Embryonic facial prominence (tissue), 1 donor: ENCODE data around the gene FCRL1.

Experiments used
- DNase-seq: peaks from one replicate; pipeline ENCODE4 v3.0.0-alpha.2; 2016; ENCODE audit errors: extremely low spot score

The FCRL1 gene

DNA sequence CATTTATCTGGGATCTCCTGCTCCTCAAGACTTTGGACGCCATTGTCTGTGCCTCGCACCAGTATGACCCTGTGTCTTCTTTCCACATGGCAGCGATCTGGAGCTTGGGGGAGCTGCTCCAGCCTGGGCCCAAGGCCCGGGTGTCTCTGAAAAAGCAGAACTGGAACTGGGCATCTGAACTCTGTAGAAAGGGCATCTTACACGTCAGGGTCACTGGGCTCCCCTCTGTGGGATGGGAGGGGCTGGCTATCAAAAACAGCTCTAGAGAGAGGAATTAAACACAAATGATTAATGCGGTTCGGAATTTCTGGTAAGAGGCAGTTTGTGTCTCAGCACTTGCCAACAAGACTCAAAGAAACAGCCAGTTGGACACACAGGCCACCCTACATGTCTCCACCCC lies 16.1 kb downstream of the FCRL1 start:
- DNase-seq = no peak

DNA sequence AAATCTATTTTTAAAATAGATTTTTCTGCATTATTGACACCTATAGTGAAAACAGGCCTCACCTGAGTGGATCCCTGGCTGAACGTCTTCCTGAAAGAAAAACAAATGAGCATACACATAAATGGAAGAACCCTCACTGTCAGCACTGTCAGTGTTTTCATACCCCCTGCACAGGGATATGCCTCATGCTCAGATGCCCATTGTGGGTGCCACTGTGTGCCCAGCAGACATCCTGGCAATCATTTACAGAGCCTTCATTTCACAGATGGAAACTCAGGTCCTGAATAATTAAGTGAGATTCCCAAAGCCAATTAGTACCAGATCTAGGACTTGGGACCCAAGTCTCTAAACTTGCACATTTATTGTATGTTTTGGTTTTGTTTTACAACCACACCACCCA lies 19.9 kb downstream of the FCRL1 start:
- DNase-seq = no peak

DNA sequence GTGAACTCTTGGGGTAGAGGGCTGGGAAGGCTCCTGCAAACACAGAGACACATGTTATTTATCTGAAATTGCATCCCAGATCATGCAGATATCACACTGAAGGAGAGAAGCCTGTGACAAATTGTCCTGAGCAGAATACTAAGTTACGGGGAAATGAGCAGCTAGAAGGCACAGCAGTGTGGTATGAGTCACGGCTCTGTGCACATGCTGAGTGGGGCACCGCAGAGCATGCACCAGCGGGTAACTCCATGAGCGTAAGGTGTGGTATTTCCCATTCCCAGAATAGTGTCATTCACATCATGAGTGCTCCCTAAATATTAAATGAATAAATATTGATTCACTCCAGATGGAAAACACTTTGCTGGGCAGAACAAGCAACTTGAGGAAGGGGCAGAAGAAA lies 21.7 kb downstream of the FCRL1 start:
- no peak for DNase-seq

DNA sequence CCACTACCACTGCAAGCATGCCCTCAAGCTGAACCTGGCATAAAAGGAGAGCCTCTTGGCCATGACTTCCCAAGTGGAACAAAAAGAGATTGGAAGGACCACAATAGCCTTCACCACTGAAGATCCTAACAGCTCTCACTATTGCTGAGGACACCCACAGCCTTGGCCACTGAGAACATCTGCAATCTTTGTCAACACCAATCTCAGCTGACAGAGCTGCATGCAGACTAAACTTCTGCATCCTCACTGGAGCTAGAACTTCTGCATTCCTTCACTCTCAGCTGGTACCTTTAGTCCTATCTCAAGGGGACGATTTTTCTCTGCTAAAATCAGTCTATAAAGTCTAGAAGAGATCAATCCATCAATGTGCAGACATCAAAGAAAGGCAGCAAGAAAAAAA lies 34.7 kb downstream of the FCRL1 start:
- DNase-seq = no peak

DNA sequence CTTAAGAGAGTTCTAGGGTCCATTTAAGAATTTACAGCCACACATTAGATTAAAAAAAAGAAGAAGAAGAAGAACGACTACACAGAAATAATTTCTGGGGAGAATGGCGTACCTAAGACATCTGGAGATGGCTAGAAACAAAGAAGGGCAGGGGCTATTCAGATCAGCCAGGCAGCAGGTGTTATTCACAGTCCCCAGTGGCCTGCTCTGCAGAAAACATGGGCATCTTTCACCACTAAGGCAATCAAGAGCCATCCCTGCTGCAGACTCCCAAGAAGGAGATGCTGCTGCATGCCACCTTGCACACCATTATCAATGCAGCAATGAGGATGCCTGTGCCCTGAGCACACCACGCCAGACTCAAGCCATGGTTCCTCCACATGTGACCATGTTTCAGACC lies 35.1 kb downstream of the FCRL1 start:
- DNase-seq = no peak

DNA sequence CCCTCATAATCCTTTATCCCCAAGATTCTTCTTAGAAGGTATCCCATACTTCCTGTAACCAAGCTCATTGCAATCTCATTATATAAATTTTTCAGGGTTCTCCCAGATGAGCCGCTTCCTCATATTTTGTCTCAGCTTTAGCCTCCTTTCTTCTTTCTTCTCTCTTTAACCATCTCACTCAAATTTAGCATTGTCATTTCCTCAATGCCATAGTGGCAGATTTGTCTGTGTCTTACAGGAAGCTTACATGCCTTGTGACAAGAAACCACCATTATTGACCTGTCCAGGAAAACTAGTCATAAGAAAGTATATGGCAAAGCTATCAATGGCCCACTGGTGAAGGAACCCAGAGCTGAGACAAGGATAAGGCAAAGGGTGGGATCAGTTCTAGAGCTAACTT lies 37.0 kb downstream of the FCRL1 start:
- no peak for DNase-seq

DNA sequence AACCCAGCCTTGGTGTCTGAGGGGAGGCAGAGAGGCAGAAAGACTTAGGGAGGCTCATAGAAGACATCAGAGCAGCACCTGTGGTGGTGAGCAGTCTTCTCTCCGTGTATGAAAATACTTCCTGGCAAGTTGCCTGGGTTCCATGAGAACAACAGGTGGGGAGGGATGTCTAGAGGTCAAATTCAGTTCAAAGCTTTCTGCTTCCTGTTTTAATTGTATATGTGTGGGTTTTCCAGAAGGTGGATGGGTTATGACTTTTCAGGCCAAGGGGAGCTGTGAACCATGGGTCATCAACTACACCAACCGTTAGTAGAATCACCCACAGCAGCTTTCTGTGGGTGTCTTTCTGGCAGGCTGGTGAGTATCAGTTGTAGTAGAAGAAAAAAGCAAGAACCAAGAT lies 38.9 kb downstream of the FCRL1 start:
- DNase-seq = no peak

DNA sequence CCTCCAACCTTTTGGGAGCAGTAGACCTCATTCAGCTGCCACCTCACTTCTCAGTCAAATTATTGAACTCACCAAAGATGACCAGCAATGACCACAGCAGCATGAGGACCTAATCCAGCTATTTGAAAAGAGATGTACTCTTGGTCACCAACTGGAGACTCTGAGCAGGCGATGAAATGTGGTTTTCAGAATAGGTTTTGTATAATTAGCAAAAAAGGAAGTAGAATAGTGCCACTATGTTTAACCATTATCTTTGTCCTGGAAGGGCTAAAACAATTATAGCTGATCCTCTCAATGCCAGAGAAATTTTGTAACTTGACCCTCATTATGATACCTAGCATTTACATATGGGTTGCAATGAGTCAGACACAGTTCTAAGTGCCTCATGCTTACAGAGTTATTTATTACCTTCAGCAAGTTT lies 42.9 kb downstream of the FCRL1 start, which contains the start of gene FCRL2:
Gene FCRL2, minus strand, starts transcription at position 162 of the 421 bp plus-strand sequence. Its CDS starts 59 bp downstream, at position 103.
- no peak for DNase-seq

GRCh38 chr1:157775101-157775870 lies 44.6 kb downstream of the FCRL1 start:
- DNase-seq = no peak

DNA sequence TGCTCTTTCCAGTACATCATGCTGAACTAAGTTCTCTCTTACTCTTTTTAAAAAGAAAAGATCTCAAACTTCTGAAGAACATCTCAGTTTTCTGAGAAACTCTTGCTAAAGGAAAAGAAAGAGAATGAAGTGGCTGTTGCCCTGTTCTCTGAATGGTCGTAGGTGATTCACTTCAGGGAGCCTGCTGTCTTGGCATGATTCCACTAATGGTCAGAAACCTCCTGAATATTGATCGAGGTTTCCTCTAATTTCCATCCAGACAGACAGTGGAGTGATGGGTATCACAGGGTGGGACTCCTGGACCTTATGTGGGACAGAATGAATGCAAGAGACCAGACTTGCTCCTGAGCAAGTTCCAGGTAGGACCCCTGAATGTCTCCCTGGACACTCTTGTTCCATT lies 45.5 kb downstream of the FCRL1 start:
- DNase-seq = no peak

GRCh38 chr1:157773493-157774350 lies 46.2 kb downstream of the FCRL1 start:
- no peak for DNase-seq

DNA sequence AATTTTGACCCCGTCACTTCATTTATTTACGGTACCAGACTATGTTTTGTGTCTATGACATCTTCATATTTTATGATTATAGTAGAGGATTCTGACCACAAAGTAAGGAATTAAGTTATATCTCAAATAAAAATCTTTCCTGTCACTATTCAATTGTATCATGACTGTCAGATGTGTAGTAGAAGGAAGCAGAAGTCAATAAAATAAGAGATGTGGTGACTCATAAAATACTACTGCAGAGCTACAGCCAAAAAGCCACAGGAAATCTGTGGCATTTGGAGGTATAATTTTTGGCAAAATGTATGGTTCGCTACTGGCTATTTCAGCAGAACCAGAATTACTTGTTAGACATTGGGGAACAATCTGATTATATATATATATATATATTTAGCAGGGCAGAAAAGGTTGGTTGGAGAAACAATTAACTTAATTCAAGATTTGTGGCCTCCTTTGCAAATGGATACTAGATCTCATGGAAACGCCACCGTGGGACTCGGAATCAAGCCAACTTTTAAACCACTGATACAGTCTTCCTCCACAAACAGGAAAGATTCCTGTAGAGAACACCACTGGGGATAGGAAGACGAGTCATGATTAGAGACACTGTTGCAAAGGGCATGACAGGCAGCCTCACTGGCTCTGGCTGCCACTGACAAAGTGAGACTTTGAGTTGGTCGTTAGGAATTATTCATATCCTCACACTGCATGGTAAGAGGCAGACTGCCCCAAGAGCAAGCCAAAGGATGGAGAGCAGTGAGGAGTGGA lies 48.1 kb downstream of the FCRL1 start:
- no peak for DNase-seq

GRCh38 chr1:157770442-157771043 lies 49.4 kb downstream of the FCRL1 start:
- DNase-seq = no peak

GRCh38 chr1:157766792-157767191 lies 53.1 kb downstream of the FCRL1 start:
- DNase-seq = no peak

- DNase-seq = no peak
Measured at GRCh38 chr1:157758018-157758417, 61.9 kb downstream of the FCRL1 start.

GRCh38 chr1:157753611-157754010 lies 66.3 kb downstream of the FCRL1 start:
- DNase-seq = no peak

DNA sequence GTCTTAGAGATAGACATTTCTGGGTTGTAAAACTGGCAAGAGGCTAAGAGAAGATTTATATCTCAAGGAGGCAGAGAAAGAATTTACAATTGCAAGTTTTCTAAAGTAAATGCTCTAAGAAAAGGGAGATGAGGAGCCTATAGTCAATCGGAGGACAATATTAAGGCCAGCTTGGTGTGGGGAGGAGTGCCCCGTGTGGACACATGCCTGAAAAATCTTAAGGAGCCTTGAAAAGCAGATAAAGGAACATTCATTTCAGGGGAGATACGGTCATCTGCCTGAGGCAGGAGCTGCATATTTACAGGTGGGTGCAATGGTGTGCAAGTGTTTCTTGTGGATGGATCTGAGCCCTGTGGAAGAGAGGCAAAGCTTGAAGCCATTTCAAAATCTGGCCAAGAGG lies 68.6 kb downstream of the FCRL1 start:
- no peak for DNase-seq

GRCh38 chr1:157748262-157748817 lies 71.6 kb downstream of the FCRL1 start:
- DNase-seq = no peak
